Measurements from ENCODE around the gene INTS6L. TPM values are rescaled to one million over a fixed set of nuclear protein-coding genes. Genes with fewer than 3 reads are reported as not detected.

INTS6L gene
- total and polyA plus RNA-seq, 3 donors from 2014 or later = 15.0 to 47.6 (median 41.3) TPM

GRCh38 chrX:135629342-135629741 is 108.9 kb downstream of the INTS6L start:
- no peak for DNase-seq
- TF ChIP-seq POLR2A (IDR thresholded peaks at IDR 0.05) = no peak
- TF ChIP-seq CTCF (IDR thresholded peaks at IDR 0.05) = no peak
- H3K27me3 ChIP-seq = no peaks in the 10 kb centered on the region
- H3K9me3 ChIP-seq = no peaks in the 10 kb centered on the region
- H3K4me1 ChIP-seq = no peaks in the 10 kb centered on the region
- no peak overlapping the region for H3K27ac ChIP-seq
- no peak overlapping the region for H3K4me3 ChIP-seq
- H3K36me3 ChIP-seq (ENCODE audit: low read depth, missing control alignments) = no peaks in the 10 kb centered on the region
- WGBS, 2 donors = 79 to 80% methylated on average over 2 to 3 of the region's 3 CpGs
- intact Hi-C loops (cut with DNase I; ENCODE audit: low total_unique reads) = no loop called here

Other genes with a start within 250 kb of the INTS6L start
- gene ETDC, start 211.2 kb upstream of the INTS6L start, total RNA-seq = not detected
- gene ETDC, start 211.2 kb upstream of the INTS6L start, polyA plus RNA-seq (ENCODE audit: insufficient read depth, low read depth, low replicate concordance) = not detected
- gene ZNF75D, start 176.6 kb upstream of the INTS6L start, total RNA-seq = 1 to 10 TPM; 8.0 to 8.3 TPM
- gene ZNF75D, start 176.6 kb upstream of the INTS6L start, polyA plus RNA-seq (ENCODE audit: insufficient read depth, low read depth, low replicate concordance) = 8.8 TPM
- gene ZNF449, start 175.9 kb upstream of the INTS6L start, total RNA-seq = 10 to 100 TPM in 1 of 2 donors, 1 to 10 TPM in 1; 9.1 to 11.0 TPM
- gene ZNF449, start 175.9 kb upstream of the INTS6L start, polyA plus RNA-seq (ENCODE audit: insufficient read depth, low read depth, low replicate concordance) = 4.9 TPM
- gene SMIM10L2A, start 98.7 kb upstream of the INTS6L start, total RNA-seq = 10 to 100 TPM; 20.5 to 28.0 TPM
- 15.0 TPM for gene SMIM10L2A, start 98.7 kb upstream of the INTS6L start, polyA plus RNA-seq (ENCODE audit: insufficient read depth, low read depth, low replicate concordance)
- gene CT45A1, start 193.0 kb downstream of the INTS6L start, total RNA-seq = 10 to 100 TPM in 1 of 2 donors, 1 to 10 TPM in 1; 6.6 to 11.9 TPM
- gene CT45A1, start 193.0 kb downstream of the INTS6L start, polyA plus RNA-seq (ENCODE audit: insufficient read depth, low read depth, low replicate concordance) = 8.3 TPM
- 10 to 100 TPM; 19.9 to 27.5 TPM for gene CT45A3, start 247.5 kb downstream of the INTS6L start, total RNA-seq
- gene CT45A3, start 247.5 kb downstream of the INTS6L start, polyA plus RNA-seq (ENCODE audit: insufficient read depth, low read depth, low replicate concordance) = 20.7 TPM

Measured in testis (tissue), 3 donors.